ENCODE measurements around the gene BOK.
A peak's percentile ranks its signal among the peaks of the same experiment; 100 is the strongest.

Gene BOK

GRCh38 chr2:241551998-241552737 lies 6.4 kb upstream of the BOK start:
- Histone ChIP-seq H3K36me3 (ENCODE audit: low read depth) (no peaks in the 10 kb centered on the region), H3K9me3 (ENCODE audit: severe bottlenecking) (no peaks in the 10 kb centered on the region), H3K27ac (ENCODE audit: poor library complexity, severe bottlenecking) (no peak overlapping the region), H3K4me3 (ENCODE audit: severe bottlenecking) (no peak overlapping the region), H3K4me1 (ENCODE audit: insufficient read depth, poor library complexity, severe bottlenecking) (peaks cover 21% of the 10 kb centered on the region), H3K27me3 (ENCODE audit: insufficient read depth, poor library complexity, severe bottlenecking) (no peaks in the 10 kb centered on the region)
- TF ChIP-seq, protein P1, sequence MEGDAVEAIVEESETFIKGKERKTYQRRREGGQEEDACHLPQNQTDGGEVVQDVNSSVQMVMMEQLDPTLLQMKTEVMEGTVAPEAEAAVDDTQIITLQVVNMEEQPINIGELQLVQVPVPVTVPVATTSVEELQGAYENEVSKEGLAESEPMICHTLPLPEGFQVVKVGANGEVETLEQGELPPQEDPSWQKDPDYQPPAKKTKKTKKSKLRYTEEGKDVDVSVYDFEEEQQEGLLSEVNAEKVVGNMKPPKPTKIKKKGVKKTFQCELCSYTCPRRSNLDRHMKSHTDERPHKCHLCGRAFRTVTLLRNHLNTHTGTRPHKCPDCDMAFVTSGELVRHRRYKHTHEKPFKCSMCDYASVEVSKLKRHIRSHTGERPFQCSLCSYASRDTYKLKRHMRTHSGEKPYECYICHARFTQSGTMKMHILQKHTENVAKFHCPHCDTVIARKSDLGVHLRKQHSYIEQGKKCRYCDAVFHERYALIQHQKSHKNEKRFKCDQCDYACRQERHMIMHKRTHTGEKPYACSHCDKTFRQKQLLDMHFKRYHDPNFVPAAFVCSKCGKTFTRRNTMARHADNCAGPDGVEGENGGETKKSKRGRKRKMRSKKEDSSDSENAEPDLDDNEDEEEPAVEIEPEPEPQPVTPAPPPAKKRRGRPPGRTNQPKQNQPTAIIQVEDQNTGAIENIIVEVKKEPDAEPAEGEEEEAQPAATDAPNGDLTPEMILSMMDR (IDR thresholded peaks at IDR 0.05; ENCODE audit: poor library complexity, severe bottlenecking): no peak
- no peak for DNase-seq (ENCODE audit: low spot score)
- no peak for ATAC-seq (ENCODE audit: low read depth)

- Histone ChIP-seq H3K9me3 (ENCODE audit: severe bottlenecking) (no peaks in the 10 kb centered on the region), H3K4me3 (ENCODE audit: severe bottlenecking) (no peak overlapping the region), H3K27me3 (ENCODE audit: insufficient read depth, poor library complexity, severe bottlenecking) (no peaks in the 10 kb centered on the region), H3K4me1 (ENCODE audit: insufficient read depth, poor library complexity, severe bottlenecking) (peaks cover 25% of the 10 kb centered on the region), H3K27ac (ENCODE audit: poor library complexity, severe bottlenecking) (no peak overlapping the region), H3K36me3 (ENCODE audit: low read depth) (no peaks in the 10 kb centered on the region)
- TF ChIP-seq, protein P1 (IDR thresholded peaks at IDR 0.05; ENCODE audit: poor library complexity, severe bottlenecking): no peak
- no peak for ATAC-seq (ENCODE audit: low read depth)
- no peak for DNase-seq (ENCODE audit: low spot score)
These were observed 5.1 kb upstream of the BOK start for GRCh38 chr2:241553512-241553830.

DNA sequence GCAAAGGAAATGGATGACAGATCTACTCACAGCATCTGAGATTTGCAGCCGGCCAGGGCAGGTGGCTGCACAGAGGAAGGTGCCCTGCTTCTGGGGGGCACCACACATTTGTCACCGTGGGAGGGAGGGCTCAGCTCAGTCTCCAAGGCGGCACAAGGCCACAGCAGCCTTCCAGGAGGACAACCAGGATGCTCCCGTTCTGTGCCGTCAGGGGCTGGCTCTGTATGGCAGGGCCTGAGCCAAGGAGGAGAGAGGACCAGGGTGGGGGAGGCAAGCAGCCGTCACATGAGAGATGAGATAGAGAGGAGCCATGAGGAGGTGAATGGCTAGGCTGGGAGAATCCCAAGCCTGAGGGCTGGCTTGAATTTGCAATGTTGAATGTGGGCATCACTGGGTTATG lies 4.6 kb upstream of the BOK start:
- DNase-seq (ENCODE audit: low spot score): no peak
- Histone ChIP-seq H3K4me3 (ENCODE audit: severe bottlenecking) (no peak overlapping the region), H3K4me1 (ENCODE audit: insufficient read depth, poor library complexity, severe bottlenecking) (peaks cover 20% of the 10 kb centered on the region), H3K27me3 (ENCODE audit: insufficient read depth, poor library complexity, severe bottlenecking) (no peaks in the 10 kb centered on the region), H3K9me3 (ENCODE audit: severe bottlenecking) (no peaks in the 10 kb centered on the region), H3K27ac (ENCODE audit: poor library complexity, severe bottlenecking) (no peak overlapping the region), H3K36me3 (ENCODE audit: low read depth) (no peaks in the 10 kb centered on the region)
- TF ChIP-seq, protein P1 (IDR thresholded peaks at IDR 0.05; ENCODE audit: poor library complexity, severe bottlenecking): no peak
- no peak for ATAC-seq (ENCODE audit: low read depth)

GRCh38 chr2:241554610-241555322 lies 3.8 kb upstream of the BOK start:
- H3K27me3 ChIP-seq (ENCODE audit: insufficient read depth, poor library complexity, severe bottlenecking): no peaks in the 10 kb centered on the region
- H3K4me3 ChIP-seq (ENCODE audit: severe bottlenecking): no peak overlapping the region
- H3K9me3 ChIP-seq (ENCODE audit: severe bottlenecking): no peaks in the 10 kb centered on the region
- DNase-seq (ENCODE audit: low spot score) (no peak), ATAC-seq (ENCODE audit: low read depth) (no peak)
- peak overlapping the region; percentile 33 for H3K27ac ChIP-seq (ENCODE audit: poor library complexity, severe bottlenecking)
- H3K4me1 ChIP-seq (ENCODE audit: insufficient read depth, poor library complexity, severe bottlenecking): peaks cover 15% of the 10 kb centered on the region
- TF ChIP-seq, protein P1 (IDR thresholded peaks at IDR 0.05; ENCODE audit: poor library complexity, severe bottlenecking): no peak
- H3K36me3 ChIP-seq (ENCODE audit: low read depth): no peaks in the 10 kb centered on the region

GRCh38 chr2:241555711-241556110 lies 2.8 kb upstream of the BOK start:
- no peaks in the 10 kb centered on the region for H3K9me3 ChIP-seq (ENCODE audit: severe bottlenecking)
- peaks cover 16% of the 10 kb centered on the region for H3K4me1 ChIP-seq (ENCODE audit: insufficient read depth, poor library complexity, severe bottlenecking)
- H3K4me3 ChIP-seq (ENCODE audit: severe bottlenecking): no peak overlapping the region
- DNase-seq (ENCODE audit: low spot score) (no peak), ATAC-seq (ENCODE audit: low read depth) (no peak; the same call in 2 of the 3 replicates)
- H3K27ac ChIP-seq (ENCODE audit: poor library complexity, severe bottlenecking): peak overlapping the region; percentile 33
- H3K27me3 ChIP-seq (ENCODE audit: insufficient read depth, poor library complexity, severe bottlenecking): no peaks in the 10 kb centered on the region
- H3K36me3 ChIP-seq (ENCODE audit: low read depth): no peaks in the 10 kb centered on the region
- TF ChIP-seq, protein P1 (IDR thresholded peaks at IDR 0.05; ENCODE audit: poor library complexity, severe bottlenecking): no peak

Measured in RWPE2 (cell line).